ENCODE measurements around the gene MYO10.

DNA sequence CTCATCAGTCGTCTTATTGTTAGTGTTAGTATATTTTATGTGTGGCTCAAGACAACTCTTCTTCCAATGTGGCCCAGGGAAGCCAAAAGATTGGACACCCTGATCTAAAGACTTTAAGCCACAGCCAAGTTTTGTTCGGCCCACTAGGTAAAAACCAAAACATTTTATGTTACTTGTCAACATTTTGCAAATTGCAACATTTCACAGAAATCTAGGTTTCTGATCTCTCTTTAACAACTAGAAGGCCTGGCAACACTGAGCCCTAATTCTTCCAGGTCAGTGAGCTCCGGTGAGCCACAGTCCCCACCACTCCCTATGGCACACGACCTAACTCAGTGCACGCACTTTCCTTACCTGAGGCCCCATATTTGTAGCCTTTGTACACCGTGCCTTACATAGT is 24.0 kb downstream of the MYO10 start:
- TF ChIP-seq, protein P1, sequence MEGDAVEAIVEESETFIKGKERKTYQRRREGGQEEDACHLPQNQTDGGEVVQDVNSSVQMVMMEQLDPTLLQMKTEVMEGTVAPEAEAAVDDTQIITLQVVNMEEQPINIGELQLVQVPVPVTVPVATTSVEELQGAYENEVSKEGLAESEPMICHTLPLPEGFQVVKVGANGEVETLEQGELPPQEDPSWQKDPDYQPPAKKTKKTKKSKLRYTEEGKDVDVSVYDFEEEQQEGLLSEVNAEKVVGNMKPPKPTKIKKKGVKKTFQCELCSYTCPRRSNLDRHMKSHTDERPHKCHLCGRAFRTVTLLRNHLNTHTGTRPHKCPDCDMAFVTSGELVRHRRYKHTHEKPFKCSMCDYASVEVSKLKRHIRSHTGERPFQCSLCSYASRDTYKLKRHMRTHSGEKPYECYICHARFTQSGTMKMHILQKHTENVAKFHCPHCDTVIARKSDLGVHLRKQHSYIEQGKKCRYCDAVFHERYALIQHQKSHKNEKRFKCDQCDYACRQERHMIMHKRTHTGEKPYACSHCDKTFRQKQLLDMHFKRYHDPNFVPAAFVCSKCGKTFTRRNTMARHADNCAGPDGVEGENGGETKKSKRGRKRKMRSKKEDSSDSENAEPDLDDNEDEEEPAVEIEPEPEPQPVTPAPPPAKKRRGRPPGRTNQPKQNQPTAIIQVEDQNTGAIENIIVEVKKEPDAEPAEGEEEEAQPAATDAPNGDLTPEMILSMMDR (tag by site-specific recombination; IDR thresholded peaks at IDR 0.05): no peak
- TF ChIP-seq ZNF777 (tag by site-specific recombination; IDR thresholded peaks at IDR 0.05; ENCODE audit: borderline replicate concordance) (no peak), ZNF658 (tag by site-specific recombination; IDR thresholded peaks at IDR 0.05) (no peak), ZBTB7A (tag by site-specific recombination; IDR thresholded peaks at IDR 0.05; ENCODE audit: low read depth) (no peak), ZNF510 (tag by site-specific recombination; IDR thresholded peaks at IDR 0.05; ENCODE audit: insufficient replicate concordance) (no peak)
- TF ChIP-seq, protein P2, sequence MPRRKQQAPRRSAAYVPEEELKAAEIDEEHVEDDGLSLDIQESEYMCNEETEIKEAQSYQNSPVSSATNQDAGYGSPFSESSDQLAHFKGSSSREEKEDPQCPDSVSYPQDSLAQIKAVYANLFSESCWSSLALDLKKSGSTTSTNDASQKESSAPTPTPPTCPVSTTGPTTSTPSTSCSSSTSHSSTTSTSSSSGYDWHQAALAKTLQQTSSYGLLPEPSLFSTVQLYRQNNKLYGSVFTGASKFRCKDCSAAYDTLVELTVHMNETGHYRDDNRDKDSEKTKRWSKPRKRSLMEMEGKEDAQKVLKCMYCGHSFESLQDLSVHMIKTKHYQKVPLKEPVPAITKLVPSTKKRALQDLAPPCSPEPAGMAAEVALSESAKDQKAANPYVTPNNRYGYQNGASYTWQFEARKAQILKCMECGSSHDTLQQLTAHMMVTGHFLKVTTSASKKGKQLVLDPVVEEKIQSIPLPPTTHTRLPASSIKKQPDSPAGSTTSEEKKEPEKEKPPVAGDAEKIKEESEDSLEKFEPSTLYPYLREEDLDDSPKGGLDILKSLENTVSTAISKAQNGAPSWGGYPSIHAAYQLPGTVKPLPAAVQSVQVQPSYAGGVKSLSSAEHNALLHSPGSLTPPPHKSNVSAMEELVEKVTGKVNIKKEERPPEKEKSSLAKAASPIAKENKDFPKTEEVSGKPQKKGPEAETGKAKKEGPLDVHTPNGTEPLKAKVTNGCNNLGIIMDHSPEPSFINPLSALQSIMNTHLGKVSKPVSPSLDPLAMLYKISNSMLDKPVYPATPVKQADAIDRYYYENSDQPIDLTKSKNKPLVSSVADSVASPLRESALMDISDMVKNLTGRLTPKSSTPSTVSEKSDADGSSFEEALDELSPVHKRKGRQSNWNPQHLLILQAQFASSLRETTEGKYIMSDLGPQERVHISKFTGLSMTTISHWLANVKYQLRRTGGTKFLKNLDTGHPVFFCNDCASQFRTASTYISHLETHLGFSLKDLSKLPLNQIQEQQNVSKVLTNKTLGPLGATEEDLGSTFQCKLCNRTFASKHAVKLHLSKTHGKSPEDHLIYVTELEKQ (tag by site-specific recombination; IDR thresholded peaks at IDR 0.05; ENCODE audit: borderline replicate concordance): no peak
- TF ChIP-seq, protein P3, sequence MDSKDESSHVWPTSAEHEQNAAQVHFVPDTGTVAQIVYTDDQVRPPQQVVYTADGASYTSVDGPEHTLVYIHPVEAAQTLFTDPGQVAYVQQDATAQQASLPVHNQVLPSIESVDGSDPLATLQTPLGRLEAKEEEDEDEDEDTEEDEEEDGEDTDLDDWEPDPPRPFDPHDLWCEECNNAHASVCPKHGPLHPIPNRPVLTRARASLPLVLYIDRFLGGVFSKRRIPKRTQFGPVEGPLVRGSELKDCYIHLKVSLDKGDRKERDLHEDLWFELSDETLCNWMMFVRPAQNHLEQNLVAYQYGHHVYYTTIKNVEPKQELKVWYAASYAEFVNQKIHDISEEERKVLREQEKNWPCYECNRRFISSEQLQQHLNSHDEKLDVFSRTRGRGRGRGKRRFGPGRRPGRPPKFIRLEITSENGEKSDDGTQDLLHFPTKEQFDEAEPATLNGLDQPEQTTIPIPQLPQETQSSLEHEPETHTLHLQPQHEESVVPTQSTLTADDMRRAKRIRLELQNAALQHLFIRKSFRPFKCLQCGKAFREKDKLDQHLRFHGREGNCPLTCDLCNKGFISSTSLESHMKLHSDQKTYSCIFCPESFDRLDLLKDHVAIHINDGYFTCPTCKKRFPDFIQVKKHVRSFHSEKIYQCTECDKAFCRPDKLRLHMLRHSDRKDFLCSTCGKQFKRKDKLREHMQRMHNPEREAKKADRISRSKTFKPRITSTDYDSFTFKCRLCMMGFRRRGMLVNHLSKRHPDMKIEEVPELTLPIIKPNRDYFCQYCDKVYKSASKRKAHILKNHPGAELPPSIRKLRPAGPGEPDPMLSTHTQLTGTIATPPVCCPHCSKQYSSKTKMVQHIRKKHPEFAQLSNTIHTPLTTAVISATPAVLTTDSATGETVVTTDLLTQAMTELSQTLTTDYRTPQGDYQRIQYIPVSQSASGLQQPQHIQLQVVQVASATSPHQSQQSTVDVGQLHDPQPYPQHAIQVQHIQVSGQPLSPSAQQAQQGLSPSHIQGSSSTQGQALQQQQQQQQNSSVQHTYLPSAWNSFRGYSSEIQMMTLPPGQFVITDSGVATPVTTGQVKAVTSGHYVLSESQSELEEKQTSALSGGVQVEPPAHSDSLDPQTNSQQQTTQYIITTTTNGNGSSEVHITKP (tag by site-specific recombination; IDR thresholded peaks at IDR 0.05): no peak
- TF ChIP-seq, protein P4, sequence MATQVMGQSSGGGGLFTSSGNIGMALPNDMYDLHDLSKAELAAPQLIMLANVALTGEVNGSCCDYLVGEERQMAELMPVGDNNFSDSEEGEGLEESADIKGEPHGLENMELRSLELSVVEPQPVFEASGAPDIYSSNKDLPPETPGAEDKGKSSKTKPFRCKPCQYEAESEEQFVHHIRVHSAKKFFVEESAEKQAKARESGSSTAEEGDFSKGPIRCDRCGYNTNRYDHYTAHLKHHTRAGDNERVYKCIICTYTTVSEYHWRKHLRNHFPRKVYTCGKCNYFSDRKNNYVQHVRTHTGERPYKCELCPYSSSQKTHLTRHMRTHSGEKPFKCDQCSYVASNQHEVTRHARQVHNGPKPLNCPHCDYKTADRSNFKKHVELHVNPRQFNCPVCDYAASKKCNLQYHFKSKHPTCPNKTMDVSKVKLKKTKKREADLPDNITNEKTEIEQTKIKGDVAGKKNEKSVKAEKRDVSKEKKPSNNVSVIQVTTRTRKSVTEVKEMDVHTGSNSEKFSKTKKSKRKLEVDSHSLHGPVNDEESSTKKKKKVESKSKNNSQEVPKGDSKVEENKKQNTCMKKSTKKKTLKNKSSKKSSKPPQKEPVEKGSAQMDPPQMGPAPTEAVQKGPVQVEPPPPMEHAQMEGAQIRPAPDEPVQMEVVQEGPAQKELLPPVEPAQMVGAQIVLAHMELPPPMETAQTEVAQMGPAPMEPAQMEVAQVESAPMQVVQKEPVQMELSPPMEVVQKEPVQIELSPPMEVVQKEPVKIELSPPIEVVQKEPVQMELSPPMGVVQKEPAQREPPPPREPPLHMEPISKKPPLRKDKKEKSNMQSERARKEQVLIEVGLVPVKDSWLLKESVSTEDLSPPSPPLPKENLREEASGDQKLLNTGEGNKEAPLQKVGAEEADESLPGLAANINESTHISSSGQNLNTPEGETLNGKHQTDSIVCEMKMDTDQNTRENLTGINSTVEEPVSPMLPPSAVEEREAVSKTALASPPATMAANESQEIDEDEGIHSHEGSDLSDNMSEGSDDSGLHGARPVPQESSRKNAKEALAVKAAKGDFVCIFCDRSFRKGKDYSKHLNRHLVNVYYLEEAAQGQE (tag by site-specific recombination; IDR thresholded peaks at IDR 0.05): no peak
- TF ChIP-seq, protein P5, sequence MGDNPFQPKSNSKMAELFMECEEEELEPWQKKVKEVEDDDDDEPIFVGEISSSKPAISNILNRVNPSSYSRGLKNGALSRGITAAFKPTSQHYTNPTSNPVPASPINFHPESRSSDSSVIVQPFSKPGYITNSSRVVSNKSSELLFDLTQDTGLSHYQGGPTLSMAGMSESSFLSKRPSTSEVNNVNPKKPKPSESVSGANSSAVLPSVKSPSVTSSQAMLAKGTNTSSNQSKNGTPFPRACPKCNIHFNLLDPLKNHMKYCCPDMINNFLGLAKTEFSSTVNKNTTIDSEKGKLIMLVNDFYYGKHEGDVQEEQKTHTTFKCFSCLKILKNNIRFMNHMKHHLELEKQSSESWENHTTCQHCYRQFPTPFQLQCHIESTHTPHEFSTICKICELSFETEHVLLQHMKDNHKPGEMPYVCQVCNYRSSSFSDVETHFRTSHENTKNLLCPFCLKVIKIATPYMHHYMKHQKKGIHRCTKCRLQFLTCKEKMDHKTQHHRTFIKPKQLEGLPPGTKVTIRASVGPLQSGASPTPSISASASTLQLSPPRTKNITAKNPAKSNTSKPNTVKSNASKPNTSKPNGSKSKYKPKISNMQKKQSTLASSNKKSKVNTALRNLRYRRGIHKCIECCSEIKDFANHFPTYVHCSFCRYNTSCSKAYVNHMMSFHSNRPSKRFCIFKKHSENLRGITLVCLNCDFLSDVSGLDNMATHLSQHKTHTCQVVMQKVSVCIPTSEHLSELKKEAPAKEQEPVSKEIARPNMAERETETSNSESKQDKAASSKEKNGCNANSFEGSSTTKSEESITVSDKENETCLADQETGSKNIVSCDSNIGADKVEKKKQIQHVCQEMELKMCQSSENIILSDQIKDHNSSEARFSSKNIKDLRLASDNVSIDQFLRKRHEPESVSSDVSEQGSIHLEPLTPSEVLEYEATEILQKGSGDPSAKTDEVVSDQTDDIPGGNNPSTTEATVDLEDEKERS (tag by site-specific recombination; IDR thresholded peaks at IDR 0.05): no peak
